RPMI7951 (cell line): ENCODE measurements around the gene ALPK1. TPM values are rescaled to one million over a fixed set of nuclear protein-coding genes. Genes with fewer than 3 reads are reported as not detected.
"Not testable (repeated sequence)": the region's sequence is repeated elsewhere in the genome, so short reads cannot be mapped to it uniquely, and the experiment has no call there.

Experiments
- DNase-seq: peaks from one replicate; pipeline ENCODE4 v3.0.0-alpha.2; 2012; ENCODE audit warnings: low read depth
- total RNA-seq: library from RNA; depleted of rRNA; stranded (reverse); fragments of >200 nt; shearing (Covaris generic); gene quantifications from 2 replicates; pipeline ENCODE4 v1.2.3, GENCODE V29; 2014

The ALPK1 gene
- total RNA-seq, 1 experiment from 2014 or later = 8.5 TPM

DNA sequence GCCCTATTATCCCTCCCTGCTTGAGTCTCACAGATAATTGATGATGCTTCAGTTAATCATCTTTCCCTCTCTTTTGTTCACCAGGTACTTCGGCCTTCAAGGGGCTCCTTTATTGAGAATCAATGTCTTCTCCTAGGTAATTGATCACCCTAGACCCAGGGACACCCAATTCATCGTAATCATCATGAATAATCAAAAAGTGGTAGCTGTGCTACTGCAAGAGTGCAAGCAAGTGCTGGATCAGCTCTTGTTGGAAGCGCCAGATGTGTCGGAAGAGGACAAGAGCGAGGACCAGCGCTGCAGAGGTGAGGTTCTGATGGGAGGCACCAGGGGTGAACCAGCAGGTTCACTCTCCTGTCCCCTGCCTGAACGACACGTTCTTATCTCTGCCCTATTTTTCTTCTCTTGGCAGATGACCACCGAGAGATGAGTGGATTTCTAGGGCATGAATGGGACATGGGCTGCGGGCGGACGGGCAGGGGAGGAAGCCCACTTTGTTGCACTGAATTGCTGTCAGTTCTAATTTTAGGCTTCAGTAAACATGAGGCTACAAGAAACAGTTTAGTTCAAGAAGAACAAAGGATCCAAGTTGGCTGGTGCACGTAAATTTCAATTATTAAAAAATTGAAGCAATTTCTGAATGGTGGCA, 80.5 kb downstream of the ALPK1 start:
- no peak for DNase-seq

DNA sequence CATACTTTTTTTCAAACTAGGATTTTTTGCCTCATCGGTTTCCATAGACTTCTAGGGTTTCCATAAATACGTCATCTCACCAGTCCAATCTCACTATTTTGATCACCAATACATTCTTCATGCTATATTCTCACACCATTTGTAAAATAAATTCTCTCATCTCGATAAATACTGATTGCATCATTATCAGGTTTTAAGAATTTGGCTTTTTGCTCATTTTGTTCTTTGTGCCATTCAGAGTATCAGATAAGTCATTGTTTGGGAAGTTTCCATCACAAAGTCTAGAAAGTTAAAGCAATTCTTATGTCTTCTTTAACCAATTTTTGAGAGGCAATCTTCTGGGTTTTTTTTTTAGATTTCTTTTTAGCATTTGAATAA, 81.1 kb downstream of the ALPK1 start:
- no peak for DNase-seq

DNA sequence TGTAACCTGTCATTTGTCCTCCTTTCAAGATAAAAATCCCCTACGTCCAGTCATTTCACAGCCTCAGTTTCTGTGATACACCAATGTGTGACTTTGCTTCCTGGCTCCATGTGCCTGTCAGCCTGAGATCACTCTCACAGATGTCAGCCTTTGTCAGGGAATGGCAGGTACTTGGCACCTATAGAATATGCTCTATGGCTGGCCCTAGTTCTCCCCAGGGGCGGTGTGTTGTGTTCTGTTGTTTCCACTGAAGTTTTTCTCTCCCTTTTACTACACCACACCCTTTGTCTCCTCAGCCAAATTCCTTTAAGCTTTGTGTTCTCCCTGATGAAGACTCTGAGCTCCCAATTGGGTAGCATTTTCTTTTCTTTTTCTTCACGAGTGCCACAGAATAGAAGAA, 81.7 kb downstream of the ALPK1 start:
- DNase-seq = no peak

DNA sequence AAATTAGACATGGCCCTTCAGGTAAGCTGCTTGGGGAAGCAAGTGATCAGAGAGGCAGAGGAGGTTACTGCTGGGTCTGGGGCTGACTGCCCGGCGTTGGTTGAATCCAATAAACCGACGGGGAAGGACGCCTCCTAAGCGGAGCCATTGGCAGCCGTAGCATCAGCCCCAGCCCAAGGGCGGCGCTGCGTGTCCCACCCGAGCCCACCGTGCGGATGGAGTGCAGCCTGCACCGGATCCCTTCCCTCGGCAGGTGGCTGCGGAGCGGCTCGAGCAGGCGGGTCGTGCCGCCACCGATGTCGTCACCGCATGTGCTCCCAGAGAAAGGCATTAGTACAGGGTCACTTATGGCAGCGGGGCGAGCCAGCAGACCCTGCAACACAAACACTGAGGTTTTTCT, 82.1 kb downstream of the ALPK1 start:
- DNase-seq = no peak

DNA sequence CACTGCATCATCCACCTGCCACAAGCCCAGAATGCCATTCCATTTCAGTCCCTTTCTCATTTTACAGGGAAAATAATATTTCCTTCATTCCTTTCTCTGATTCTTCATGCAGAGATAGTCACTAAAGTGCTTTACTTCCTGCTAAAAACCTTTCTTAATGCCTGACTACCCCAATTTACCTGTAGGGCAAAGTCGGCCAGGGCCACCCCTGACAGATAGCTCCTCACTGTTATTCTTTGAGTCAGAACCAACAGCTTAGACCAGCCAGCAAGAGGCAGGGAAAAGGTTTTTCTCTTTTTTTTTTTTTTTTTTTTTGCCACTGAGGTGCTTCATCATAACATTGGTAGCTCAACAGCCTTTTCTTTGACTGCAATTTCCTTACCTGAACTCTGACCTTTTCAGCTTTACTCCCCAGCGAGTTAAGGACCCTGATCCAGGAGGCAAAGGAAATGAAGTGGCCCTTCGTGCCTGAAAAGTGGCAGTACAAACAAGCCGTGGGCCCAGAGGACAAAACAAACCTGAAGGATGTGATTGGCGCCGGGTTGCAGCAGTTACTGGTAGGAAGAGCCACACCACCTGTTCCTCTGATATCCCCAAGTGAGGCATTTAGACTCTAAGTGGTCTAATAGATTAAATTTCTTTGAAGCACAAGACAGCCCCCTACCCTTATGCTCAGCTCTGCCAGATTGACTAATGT, 85.0 kb downstream of the ALPK1 start:
- no peak for DNase-seq

DNA sequence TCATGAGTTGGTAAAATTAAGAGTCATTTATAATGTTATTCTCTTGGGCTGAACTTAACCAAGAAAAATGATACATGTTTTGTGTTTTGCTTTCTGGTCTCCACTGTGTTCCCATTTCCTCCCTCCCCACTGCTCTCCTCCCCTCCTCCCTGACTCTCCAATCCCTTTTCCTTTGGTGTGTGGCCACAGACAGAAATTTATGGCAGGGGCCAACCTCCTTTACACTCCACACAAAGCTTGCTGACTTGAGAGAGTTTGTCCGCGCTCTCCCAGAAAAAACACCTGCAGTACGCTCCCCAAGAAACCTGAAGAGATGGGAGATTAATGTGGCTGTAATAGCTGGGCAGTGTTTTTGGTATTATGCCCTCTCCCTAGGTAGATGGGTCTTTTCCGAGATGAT, 88.9 kb downstream of the ALPK1 start:
- no peak for DNase-seq

DNA sequence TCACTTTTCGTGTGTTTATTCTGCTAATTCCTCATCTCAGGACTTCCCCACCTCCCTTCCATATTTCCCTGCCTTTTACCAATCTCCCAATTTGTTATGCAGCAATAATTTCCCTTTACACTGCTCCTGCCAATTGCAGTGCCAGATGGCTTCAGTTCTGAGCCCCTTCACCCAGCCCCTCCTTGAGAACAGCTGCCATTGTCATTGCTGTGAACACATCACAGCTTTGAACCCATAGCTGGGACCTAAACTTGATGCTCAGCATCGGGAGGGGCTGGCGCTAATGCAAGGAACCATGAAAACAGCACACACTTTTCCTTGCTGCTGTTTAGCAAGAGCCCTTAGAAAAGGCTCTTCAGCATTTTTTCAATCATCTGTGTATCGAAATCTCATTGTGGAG, 104.9 kb downstream of the ALPK1 start:
- DNase-seq = no peak

DNA sequence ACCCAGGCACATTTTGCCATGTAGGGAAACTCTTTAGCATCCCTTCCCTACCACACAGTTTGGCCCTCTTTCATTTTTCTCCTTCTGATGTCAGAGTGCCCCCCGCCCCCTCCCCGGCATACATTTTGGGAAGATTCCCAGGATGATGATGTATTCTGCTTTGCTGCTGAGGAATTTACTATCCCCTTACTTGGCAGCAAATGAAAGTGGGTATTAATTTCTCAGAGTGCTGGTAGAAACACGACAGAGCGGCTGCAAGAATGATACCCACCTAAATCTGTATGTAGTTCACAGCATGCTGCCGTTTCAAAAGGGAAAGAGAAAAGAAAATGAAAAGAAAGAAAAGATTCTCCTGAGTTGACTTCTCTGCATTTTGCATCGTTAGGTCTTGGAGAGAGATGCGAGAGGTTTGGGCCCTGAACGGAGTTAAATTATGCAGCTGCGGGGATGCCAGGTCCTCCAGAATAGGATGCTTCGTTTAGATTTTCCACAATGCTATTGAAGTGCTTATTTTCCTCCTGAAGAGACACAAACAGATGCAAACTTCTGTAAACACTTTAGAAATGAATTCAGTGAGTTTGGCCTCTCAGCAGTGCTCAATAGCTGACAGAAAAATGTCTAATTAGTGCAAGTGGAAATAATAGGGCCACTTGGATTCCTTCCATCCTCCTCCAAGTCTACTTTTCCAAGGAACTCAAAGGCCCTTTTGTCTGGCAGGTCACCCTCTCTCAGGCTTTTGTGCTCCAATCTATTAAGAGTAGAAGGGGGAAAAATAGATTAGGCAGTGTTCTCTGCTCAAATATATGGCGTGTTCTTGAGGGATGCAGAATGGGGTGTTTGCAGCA, 106.2 kb downstream of the ALPK1 start:
- DNase-seq = no peak

DNA sequence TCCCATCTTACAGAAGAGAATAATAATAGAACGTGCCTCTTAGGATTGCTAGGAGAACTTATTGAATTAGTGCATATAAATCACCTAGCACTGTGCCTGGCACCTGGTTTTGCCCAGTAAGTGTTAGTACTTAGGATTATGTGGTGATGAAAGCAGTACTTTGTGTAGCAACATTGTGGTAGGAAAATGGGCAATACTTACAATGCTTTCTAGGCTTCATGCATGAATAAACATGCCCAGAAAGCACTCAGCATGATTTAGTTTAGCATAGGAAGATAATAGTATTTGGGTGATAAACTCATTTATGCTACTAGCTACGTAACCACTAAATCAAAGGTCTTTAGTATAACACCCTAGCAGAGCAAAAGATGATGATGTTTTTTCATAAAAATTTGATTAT, 113.2 kb downstream of the ALPK1 start:
- DNase-seq = no peak

DNA sequence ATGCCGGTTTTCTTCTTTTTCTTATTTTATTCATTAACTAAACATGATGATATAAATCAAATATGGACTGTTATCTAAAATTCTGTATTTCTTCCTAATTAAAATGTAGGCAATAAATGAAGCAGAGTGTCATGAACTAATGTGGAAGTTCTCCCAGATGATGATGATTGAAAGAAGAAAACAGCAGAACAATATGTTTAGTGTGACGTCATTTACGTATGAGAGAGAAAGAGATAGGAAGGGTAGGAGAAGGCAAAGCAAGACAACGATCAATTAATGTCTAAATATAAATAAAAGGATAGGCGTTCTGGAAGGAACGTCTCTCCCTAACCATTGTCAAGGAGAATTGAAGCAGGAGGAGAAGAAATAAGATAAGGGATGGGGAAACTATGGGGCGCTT, 113.6 kb downstream of the ALPK1 start:
- no peak for DNase-seq

DNA sequence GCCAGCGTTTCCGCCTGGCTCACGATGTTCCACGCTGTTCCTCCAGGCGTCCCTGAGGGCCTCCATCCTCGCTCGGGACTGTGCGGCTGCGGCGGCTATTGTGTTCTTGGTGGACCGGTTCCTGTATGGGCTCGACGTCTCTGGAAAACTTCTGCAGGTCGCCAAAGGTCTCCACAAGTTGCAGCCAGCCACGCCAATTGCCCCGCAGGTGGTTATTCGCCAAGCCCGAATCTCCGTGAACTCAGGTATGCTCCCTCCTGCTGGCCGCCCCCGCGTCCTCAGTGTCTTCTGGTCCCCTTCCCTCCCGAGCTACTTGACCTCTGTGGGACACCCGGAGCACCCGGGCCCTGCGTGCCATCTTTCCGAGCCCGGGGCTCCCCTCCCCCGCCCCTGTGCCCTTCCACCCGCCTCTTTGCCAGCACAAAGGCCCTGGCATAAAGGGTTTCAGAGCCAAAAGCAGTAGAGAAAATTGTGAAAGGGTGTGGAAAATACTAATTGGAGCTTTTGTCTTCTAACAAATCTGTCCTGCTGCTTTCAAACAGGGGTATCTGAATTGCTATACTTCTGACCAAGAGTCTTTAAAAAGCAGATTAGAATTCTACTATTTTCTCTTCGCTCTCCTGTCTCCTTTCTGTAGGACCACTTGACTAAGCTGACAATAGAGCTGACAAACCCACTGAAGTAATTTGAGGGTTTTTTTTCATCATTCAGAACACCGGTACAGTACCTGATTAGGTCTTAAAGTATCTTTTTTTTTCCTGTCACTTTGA, 114.8 kb downstream of the ALPK1 start:
- DNase-seq = no peak

DNA sequence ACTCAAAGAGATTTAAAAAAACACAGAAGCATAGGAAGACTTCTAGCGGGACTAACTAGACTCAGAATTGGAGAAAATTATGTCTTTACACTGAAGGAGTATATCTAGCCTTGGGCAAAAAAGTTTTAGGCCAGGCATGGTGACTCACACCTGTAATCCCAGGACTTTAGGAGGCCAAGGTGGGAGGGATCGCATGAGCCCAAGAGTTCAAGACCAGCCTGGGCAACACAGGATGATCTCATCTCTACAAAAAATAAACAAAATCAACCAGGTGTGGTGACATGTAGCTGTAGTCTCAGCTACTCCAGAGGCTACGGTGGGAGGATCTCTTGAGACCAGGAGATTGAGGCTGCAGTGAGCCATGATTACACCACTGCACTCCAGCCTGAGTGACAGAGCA, 119.3 kb downstream of the ALPK1 start:
- DNase-seq = peak; percentile 11

DNA sequence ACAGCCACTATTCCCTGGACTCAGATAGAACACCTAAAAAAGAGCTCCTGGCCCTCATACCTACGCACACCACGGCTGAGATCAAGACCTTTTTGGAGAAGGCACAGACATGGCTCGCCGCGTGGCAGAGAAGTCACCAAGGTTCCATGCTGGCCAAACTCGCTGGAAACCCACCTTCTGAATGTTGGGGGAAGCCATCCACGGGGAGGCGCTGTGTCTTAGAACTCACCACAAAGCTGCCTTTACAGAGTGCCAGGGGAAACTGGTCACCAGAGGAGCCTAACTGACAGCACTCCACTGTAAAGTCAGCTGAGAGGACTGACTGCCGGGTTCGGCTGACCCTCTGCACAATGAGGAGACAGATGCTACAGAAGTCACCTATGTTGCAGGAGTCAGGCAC, 120.9 kb downstream of the ALPK1 start:
- no peak for DNase-seq

DNA sequence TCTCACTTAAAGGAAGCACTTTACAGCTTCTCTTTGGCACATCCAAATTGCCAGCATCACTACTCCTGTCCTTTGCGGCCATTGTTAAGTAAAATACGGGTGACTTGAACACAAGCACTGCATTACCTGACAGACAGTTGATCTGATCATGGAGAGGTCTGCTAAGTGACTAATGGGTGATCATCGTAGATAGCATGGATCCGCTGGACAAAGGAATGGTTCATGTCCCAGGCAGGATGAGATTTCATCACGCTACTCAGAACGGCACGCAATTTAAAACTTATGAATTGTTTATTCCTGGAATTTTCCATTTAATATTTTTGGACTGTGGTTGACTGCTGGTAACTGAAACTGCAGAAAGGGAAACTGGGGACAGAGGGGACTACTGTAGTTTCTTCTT, 124.7 kb downstream of the ALPK1 start:
- peak; percentile 52 for DNase-seq

DNA sequence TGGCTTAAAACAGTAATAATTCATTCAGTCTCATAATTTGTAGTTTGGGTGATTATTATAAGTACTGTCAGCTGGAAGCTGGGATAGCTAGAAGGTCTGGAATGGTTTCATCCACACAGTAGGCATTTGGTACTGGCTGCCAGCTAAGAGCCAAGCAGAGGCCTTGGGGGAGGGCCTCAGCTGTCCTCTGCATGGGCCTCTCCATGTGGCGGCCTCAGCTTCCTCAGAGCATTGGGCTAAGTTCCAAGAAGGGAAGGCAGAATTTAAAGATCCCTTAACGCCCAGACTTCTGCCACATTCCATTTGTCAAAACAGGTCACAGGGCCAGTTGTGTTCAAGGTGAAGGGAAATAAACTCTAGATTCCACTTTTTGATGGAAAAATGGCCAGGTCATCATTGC, 125.5 kb downstream of the ALPK1 start:
- DNase-seq = peak; percentile 57

DNA sequence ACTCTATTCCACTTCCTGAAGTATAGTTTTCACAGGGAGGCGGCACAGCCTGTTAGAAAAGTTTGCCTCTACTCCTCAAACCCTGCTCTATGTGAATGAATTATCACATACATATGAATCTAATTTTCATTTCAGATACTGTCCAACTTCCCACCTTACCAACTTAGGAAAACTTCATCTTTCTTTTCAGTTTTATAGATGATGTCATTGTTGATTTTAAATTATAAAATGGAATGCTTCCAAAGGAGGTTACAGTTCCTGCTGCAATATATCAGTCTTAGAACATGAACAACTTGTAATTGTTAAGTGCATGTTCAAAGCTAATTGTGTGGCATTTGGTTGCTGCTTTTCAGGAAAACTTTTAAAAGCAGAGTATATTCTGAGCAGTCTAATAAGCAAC, 126.4 kb downstream of the ALPK1 start:
- no peak for DNase-seq

DNA sequence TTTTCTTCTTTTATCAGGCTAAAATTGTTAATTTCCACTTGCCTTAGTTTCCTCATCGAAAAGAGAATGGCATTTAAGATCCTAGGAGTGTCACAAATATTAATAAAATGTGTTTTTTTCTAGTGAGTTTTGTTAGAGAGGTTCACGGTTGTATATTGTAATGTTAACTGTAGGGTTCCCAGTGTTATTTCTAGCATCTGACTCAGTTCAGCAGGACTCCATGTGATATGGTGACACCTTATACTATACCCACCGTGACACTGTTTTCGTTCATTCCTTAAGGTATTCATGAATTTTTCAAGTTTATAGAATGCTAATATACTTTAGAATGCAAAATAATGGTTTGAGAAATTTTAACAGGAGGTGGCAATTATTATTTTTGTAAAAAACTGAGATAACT, 128.7 kb downstream of the ALPK1 start:
- DNase-seq = no peak

DNA sequence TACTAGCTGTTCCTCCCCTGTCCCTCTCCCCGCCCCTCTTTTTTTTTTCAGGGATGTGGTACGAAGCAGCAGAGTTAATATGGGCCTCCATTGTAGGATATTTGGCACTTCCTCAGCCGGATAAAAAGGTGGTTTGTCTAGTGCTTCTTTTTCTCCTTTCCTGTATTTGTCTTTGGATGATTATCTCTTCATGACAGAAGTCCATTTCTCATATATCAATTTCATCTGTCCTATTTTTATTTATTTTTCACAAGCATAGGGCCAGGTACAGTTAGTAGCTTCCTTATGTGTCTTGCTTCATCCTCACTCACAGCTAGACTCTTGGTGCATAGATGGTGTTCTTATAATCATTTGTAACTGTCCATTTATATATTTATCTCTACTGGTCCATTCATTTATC, 129.2 kb downstream of the ALPK1 start:
- DNase-seq = no peak

DNA sequence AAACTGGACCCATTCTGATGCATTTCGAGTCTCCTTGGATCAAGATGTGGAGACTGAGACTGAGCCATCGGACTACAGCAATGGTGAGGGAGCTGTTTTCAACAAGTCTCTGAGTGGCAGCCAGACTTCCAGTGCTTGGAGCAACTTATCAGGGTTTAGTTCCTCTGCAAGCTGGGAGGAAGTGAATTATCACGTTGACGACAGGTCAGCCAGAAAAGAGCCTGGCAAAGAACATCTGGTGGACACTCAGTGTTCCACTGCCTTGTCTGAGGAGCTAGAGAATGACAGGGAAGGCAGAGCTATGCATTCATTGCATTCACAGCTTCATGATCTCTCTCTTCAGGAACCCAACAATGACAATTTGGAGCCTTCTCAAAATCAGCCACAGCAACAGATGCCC, 134.0 kb downstream of the ALPK1 start:
- no peak for DNase-seq

DNA sequence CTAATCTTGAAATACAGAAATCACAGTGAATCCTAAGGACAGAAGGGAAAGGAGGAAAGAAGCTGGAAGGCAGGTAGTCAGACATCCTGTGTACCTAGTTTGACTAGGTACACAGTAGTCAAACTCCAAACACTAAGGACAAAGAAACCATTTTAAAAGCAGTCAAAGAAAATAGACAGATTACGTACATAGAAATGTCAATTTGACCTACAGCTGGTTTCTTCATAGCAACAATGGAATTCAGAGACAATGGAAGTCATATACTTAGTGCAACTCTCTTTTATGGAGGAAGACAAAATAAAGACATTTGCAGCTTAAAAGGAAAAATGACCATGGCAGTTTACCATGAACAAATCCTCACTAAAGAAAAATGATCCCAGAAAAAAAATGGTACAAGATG, 139.8 kb downstream of the ALPK1 start:
- DNase-seq = no peak

DNA sequence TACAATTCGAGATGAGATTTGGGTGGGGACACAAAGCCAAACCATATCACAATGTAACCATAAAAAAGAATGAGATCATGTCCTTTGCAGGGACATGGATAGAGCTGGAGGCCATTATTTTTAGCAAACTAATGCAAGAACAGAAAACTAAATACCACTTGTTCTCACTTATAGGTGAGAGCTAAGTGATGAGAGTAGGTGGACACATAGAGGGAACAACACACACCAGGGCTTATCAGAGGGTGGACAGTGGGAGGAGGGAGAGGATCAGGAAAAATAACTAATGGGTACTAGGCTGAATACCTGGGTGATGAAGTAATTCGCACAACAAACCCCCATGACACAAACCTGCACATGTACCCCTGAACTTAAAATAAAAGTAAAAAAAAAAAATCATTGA, 145.1 kb downstream of the ALPK1 start:
- not testable (repeated sequence) for DNase-seq
